Endometrial microvascular endothelial cells (primary cell): ENCODE data around the gene SIAE. TPM values are rescaled to one million over a fixed set of nuclear protein-coding genes. Genes with fewer than 3 reads are reported as not detected.
"Not testable (repeated sequence)": the region's sequence is repeated elsewhere in the genome, so short reads cannot be mapped to it uniquely, and the experiment has no call there.

Source experiments
- in situ Hi-C: cut with HindIII; loops from 2 replicates; pipeline ENCODE4 v1.10.0; 2017; ENCODE audit warnings: low sequenced_read_pairs, low pct_unique_long_range_greater_than_20kb; ENCODE audit errors: inconsistent ontology term
- total RNA-seq: library from RNA; depleted of rRNA; stranded (reverse); fragments of >200 nt; gene quantifications from one replicate; pipeline ENCODE4 v1.2.3, GENCODE V29; 2015; ENCODE audit errors: inconsistent ontology term

SIAE gene
- total RNA-seq, 1 donor from 2014 or later = 19.3 TPM

GRCh38 chr11:124635932-124636331 is 37.6 kb downstream of the SIAE start:
- in situ Hi-C loops = no loop called here

- in situ Hi-C loops = no loop called here
These were observed 40.2 kb downstream of the SIAE start for GRCh38 chr11:124633355-124633754.

- in situ Hi-C loops = no loop called here
These were observed 43.6 kb downstream of the SIAE start for GRCh38 chr11:124629961-124630360.

- in situ Hi-C loops = no loop called here
These were observed 46.0 kb downstream of the SIAE start for GRCh38 chr11:124627546-124627945.

- in situ Hi-C loops = no loop called here
These were observed 47.9 kb downstream of the SIAE start for GRCh38 chr11:124625504-124626168.

- in situ Hi-C loops = no loop called here
These were observed 49.5 kb downstream of the SIAE start for GRCh38 chr11:124623861-124624525.

- in situ Hi-C loops = no loop called here
These were observed 50.7 kb downstream of the SIAE start, which contains the start of gene TBRG1 for GRCh38 chr11:124622531-124623451. Gene TBRG1, plus strand, starts transcription at chr11:124622864. Its CDS starts 220 bp downstream, at chr11:124623084.

GRCh38 chr11:124618863-124619262 is 54.7 kb downstream of the SIAE start:
- in situ Hi-C loops = no loop called here

- in situ Hi-C loops = no loop called here
These were observed 60.8 kb downstream of the SIAE start for GRCh38 chr11:124612567-124613246.

- in situ Hi-C loops = no loop called here
These were observed 61.5 kb downstream of the SIAE start for GRCh38 chr11:124612045-124612444.

GRCh38 chr11:124611064-124611463 is 62.5 kb downstream of the SIAE start, which contains the start of gene PANX3:
Gene PANX3, plus strand, starts transcription at chr11:124611428. Its CDS starts 129 bp downstream, at chr11:124611557.
- in situ Hi-C loops = no loop called here

- in situ Hi-C loops = no loop called here
These were observed 63.2 kb downstream of the SIAE start for GRCh38 chr11:124610295-124610694.

- in situ Hi-C loops = no loop called here
These were observed 65.4 kb downstream of the SIAE start for GRCh38 chr11:124608147-124608546.

- in situ Hi-C loops = no loop called here
These were observed 67.8 kb downstream of the SIAE start for GRCh38 chr11:124605719-124606118.

GRCh38 chr11:124602723-124603122 is 70.8 kb downstream of the SIAE start:
- in situ Hi-C loops = not testable (repeated sequence)

GRCh38 chr11:124602193-124602592 is 71.3 kb downstream of the SIAE start:
- in situ Hi-C loops = no loop called here

GRCh38 chr11:124600621-124601320 is 72.8 kb downstream of the SIAE start:
- in situ Hi-C loops = no loop called here

GRCh38 chr11:124597626-124598025 is 75.9 kb downstream of the SIAE start:
- in situ Hi-C loops = no loop called here
